ENCODE measurements around the gene RBP7. TPM values are rescaled to one million over a fixed set of nuclear protein-coding genes. Genes with fewer than 3 reads are reported as not detected.

Gene RBP7
- total RNA-seq, 1 experiment from 2014 or later, result not detected

DNA sequence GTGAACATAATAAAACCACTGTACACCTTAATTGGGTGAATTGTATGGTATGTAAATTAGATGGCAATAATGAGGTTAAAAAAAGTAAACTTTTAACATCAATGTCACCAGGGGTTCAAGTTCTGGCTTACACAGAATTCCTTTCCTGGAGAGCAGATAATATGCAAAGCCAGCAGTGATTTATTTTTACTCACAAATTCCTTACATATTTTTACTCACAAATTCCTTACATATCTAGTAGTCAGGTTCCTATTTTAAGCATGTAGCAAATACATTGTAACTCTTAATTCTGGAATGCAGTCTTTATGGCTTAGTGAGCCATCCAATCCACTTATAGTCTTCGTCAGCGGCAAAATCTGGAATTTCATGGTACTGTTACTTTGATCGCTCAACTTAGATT, 34.4 kb downstream of the RBP7 start:
- peak; percentile 78 for DNase-seq (ENCODE audit: low spot score)

DNA sequence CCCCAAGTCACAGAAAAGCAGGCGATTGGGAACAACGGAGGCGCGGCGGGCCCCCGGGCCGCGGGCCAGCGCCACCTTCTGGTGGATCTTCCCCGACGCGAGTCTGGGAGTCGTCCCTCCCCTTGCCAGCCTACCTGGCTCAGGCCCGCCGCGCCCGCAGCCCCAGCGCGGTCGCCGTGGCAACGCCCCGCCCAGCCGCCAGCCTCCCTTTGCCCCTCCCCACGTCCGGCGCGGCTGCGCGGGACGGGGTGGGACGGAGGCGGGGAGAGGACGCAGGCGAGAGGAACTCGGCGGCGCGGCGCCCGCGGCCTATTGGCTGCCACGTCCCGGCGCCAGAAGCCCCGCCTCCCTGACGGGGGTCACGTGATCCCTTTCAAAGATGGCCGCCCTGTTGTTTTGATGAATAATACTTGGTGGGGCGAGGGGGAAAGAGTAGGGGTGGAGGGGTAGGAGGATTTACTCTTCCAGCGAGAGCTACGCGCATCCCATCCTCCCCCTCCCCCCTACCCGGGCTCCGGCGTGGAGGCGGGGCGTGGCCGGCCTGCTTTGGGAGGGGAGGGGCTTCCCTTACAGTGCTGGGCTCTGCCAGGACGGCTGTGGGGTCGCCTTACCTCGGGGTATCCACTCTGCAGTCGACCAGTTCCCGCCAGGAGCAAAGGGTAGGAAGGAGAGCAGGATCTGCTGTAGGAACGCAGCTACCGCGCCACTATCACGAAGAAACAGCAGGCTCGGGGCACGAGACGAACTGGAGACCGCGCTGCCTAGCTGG, 35.7 kb downstream of the RBP7 start, which contains the start of gene UBE4B:
TSS of gene UBE4B (plus strand) at position 369 of the 769 bp plus-strand sequence. CDS start 713 bp downstream, outside the sequence.
- peak; percentile 89 for DNase-seq (ENCODE audit: low spot score)

DNA sequence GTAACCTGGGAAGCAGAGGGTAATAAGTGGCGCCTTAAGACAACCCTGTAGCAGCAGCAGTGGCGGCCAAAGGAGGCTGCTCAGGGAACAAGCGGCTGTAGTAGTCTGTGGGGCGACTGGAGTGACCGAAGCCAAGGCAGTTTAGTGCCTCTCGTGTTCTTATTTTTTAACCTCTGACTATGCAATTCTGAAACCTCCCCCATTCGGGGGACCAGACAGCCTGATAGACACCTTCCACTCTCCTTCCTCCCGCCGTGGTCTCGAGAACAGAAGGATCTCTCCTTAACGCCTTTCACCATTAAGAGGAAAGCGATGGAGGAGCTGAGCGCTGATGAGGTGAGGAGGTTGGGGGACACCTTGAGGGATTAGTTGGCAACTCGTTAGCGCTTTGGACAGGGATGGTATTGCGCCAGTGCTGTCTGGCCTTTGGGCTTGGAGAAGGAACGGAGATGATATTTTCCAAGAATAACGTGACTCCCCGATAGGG, 36.4 kb downstream of the RBP7 start:
- peak; percentile 41 for DNase-seq (ENCODE audit: low spot score)

DNA sequence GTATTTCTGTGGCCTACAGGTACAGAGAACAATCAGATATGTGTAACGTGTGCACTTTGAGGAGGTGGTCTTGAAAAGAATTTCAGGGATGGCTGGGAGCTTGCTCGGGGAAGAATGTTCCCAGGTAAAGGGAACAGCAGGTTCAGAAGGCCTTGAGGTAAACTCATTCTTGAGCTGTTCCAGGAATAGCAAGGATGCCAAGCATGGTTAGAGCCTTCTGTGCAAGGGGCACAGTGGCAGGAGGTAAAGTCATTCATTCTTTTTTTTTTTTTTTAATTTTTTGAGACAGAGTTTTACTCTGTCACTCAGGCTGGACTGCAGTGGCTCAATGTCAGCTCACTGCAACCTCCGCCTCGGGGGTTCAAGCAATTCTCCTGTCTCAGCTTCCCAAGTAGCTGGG, 45.7 kb downstream of the RBP7 start:
- DNase-seq (ENCODE audit: low spot score), result no peak

DNA sequence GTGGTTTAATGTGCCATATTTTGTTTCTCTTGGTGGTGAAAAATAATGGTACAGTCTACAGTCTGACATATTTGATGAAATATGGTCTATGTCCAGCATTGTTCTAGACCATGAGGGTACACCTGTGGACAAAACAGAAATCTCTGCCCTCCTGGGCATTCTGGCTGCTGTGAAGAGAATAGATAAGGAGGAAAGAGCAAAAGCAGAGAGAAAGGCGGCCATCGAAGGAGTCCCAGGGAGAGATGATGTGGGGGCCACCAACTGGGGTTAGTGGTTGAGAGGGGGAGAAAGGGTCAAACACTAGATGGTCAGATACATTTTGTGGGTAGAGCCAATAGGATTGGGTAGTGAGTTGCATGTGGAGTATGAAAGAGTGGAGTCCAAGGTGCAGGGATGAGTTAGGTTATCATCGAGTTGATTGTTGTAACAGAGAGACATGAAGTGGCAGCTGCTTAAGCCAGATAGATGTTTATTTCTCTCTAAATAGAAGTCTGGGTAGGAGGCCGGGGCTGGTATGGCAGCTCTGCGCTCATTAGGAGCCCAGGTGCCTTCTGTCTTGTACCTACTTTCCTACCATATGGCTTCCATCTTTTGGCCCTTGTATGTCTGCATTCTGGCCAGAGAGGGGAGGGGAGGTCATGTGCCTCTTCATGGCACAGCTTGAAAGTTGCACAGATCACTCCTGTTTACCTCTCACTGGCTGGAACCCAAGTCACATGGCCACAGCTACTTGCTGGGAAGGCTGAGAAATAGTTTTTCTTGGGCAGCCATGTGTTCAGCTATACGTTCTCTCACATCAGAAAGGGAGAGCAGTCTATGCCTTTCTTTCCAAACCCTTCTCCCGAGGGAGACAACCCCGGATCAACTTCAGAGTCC, 48.7 kb downstream of the RBP7 start:
- DNase-seq (ENCODE audit: low spot score), result no peak

DNA sequence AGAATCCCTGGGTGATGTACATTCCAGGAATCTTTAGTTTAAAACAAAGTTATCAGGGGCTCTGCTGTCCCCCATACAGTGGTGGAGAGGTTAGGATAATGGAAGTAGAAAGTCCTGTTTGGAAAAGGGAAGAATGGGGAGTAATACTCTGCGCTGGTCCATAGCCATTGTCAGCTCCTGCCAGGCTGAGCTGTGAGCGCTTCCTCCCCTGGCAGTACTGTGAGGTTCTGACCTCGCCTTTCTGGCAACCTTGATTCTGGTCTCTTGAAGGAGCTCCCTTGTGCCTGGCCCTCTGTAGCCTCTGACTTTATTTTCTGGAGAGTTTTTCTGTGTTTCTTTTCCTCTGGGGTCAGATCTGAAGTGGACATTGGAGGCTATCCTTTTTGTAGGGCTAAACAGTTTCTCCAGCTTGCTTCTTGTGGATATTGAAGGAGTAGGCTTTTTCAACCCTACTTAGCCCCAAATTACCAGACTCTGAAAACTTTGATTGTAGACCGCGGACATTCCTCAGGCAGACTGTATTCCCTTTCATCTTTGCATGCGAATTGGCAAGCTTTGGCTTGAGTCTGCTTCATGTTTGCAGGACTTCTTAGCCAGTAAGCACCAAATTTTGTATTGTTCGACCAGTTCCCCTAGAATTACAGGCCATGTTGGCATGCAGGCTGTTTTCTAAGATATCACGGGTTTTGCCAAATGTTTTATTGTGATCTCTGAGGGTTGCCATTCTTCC, 49.5 kb downstream of the RBP7 start:
- no peak for DNase-seq (ENCODE audit: low spot score)

DNA sequence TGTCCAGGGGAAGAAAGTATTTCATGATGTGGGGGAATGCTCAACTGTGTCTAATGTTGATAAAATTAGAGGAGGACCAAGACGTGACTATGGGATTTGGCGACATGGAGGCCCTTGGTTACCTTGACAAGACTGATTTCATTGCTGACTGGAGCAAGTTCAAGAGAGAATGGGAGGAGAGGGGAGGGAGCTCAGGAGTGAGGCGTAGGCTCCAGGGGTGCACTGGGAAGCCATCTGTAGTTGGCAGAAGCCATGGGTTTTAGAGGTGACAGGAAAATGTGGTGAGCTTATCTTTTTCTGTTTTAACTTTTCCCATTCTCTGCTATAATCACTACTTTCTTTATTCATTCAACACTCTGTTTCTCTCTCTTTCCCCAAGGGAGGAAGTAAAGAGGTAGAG, 51.6 kb downstream of the RBP7 start:
- no peak for DNase-seq (ENCODE audit: low spot score)

DNA sequence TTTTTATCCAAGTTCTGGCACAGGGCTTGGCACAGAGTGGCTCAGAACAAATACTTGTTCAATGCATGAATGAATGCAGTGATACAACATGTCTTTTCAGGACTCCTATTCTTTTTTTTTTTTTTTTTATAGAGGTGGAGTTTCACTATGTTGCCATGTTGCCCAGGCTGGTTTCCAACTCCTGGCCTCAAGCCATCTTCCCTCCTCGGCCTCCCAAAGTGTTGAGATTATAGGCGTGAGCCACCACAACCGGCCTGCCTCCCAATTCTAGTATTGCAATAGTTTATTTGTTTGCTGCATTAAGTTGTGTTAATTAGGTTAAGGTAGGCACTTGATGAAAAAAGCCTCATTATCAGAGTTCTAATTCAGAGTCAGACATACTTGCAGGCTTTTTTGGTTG, 53.6 kb downstream of the RBP7 start:
- DNase-seq (ENCODE audit: low spot score), result no peak

DNA sequence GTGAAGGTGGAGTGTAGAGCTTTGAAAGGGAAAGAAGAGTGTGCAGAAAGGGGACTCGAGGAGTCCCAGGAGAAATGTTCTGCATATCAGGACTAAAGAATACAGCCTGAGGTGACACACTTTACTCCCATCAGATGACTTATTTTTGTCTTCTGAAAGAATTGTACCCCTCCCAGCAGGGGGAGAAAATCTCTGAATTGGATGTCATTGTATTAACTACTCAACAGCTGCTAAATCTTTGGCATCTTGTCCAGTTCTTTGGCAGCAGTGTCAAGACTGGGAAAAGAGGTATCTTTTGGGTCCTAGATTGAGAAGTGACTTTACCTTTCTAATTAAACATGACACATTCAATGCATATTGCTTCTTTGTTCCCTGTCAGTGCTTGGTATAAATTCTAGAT, 54.6 kb downstream of the RBP7 start:
- no peak for DNase-seq (ENCODE audit: low spot score)

DNA sequence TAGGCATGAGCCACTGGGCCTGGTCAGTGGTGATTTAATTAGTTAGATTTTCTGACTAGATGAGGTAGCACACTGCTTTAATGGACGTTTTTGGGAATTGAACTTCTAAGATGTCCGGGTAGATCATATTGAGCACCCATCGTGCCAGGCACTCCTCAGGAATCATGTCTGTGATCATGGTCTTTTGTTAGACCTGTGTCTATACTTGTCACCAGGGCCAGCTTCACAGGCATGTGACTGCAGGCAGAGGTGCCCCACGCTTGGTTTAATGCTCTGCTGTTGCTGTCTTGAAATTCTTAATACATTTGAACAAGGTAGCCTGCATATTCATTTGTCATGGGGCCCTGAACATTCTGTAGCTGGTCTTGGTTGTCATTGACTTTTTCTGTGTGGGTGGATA, 55.3 kb downstream of the RBP7 start:
- DNase-seq (ENCODE audit: low spot score), result no peak

DNA sequence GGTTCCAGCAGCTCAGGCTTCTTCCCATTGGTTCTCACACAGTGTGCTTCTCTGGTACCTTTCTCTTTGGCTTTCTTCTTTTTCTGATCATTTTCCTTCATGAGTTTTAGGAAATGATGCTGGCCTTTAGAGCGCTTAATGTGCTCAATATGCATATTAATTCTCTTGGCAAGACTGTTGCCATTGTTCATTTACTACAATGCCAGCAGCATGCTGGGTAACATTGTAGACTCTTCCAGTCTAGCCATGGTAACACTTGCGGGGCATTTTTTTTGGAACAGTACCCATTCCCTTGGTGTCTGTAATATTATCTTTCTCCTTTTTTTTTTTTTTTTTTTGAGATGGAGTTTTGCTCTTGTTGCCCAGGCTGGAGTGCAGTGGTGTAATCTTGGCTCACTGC, 57.4 kb downstream of the RBP7 start:
- DNase-seq (ENCODE audit: low spot score), result no peak

DNA sequence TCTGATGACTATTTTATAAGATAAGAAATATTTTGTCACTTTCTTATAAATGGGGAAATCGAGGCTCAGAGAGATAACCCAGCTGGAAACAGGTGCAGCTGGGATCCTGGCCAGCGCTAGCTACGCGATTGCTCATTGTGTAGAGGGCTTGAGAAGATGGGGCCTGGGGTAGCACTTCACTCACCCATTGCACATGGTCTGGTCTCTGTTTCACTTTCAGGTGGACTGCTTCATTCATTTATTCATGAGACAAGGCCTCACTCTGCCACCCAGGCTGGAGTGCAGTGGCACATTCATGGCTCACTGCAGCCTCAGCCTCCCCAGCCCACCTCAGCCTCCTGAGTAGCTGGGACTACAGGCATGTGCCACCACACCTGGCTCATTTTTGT, 59.6 kb downstream of the RBP7 start:
- no peak for DNase-seq (ENCODE audit: low spot score)

DNA sequence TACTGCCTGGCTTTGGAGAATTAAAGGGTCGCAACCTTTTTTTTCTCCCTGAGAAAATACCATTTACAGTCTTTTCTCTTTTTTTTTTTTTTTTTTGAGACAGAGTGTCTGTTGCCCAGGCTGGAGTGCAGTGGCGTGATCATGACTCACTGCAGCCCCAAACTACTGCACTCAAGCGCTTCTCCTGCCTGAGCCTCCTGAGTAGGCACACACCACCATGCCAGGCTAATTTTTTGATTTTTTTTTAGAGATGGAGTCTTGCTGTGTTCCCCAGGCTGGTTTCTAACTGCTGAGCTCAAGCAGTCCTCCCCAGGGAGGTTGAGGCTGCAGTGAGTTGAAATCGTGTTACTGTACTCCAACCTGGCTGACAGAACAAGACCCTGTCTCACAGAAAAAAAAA, 60.3 kb downstream of the RBP7 start:
- peak; percentile 37 for DNase-seq (ENCODE audit: low spot score)

DNA sequence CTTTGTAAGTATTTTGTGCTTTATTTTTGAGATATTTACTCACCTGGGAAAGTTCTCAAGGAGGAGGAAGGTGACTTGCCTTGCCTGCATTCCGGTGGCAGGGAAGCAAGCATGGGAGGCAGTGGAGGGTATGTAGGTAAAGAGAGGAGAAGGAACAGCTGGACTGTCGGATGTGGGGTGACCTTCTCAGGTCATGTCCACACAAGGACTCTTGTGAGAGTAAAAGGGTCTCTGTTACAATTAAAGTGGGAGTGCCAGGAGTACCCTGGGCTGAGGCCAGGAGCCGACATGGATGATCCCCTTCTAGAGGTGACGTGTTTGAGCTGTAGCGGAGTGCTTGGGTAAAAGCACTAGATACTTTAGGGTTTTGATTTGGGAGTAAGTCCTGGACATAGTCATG, 60.8 kb downstream of the RBP7 start:
- no peak for DNase-seq (ENCODE audit: low spot score)

DNA sequence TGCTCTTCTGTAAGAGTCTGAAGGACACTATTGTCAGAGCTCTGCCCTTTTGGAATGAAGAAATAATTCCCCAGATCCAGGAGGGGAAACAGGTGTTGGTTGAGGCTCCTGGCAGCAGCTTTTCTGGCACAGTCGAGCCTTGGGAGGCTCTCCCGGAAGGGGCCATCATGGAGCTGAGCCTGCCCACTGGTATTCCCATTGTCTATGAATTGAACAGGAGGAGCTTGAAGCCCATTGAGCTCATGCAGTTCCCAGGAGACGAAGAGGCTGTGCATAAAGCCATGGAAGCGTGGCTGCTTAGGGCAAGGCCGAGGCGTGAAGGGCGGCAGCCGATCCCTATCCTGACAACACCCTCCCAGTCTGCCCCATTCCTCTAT, 62.3 kb downstream of the RBP7 start:
- no peak for DNase-seq (ENCODE audit: low spot score)

DNA sequence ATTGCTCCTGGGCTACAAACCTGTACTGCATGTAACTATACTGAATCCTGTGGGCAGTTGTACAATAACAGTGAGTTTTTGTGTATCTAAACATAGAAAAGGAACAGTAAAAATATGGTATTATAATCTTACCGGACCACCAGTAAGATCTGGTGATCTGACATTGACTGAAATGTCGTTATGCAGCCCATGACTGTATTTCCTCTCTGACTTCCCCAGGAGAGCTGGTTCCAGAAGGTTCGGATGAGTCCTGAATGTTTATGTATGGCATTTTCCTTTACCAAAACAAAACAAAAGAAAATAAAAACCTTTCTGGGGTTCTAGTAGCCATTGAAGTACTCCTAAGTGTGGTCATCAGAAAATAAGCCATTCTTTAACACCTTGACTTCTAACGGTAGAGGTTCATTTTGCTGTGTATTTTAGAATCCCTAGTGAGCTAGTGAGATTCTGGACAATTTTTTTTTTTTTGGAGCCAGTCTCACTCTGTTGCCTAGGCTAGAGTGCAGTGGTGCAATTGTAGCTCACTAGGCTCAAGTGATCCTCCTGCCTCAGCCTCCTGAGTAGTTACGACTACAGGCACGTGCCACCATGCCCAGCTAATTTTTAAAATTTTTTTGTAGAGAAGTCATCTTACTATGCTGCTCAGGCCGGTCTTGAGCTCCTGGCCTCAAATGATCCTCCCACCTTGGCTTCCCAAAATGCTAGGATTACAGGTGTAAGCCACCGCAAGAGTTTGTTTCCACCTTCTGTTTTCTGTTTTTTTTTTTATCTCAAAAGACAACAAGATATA, 63.5 kb downstream of the RBP7 start:
- no peak for DNase-seq (ENCODE audit: low spot score)

DNA sequence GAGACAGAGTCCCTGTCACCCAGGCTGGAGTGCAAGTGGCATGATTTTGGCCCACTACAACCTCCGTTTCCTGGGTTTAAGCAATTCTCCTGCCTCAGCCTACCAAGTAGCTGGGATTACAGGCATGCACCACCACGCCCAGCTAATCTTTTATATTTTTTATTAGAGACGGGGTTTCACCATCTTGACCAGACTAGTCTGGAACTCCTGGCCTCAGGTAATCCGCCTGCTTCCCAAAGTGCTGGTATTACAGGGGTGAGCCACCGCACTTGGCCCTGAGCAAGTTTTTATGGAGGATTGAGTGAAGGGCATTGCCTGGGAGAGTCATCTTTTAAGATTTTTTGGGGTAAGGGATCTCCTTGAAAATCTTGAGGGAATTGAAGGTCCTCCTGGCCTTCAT, 64.2 kb downstream of the RBP7 start:
- no peak for DNase-seq (ENCODE audit: low spot score)

DNA sequence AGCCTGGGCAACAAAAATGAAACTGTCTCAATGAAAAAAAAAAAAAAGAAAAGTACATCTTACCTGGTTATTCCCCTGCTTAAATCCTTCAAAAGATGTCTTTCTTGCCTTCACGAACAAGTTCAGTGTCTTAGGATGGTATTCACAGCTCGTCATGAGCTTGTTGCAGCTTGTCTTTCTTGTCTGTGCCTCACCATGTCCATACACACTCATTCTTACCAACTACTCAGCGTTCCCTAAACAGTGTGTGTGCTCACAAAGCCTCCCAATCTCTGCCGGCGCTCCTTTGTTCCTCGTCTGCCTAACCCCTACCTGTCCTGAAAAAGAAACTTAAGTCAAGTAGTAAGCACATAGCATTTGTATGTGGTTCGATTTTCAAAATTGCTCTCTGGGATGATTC, 66.8 kb downstream of the RBP7 start:
- no peak for DNase-seq (ENCODE audit: low spot score)

DNA sequence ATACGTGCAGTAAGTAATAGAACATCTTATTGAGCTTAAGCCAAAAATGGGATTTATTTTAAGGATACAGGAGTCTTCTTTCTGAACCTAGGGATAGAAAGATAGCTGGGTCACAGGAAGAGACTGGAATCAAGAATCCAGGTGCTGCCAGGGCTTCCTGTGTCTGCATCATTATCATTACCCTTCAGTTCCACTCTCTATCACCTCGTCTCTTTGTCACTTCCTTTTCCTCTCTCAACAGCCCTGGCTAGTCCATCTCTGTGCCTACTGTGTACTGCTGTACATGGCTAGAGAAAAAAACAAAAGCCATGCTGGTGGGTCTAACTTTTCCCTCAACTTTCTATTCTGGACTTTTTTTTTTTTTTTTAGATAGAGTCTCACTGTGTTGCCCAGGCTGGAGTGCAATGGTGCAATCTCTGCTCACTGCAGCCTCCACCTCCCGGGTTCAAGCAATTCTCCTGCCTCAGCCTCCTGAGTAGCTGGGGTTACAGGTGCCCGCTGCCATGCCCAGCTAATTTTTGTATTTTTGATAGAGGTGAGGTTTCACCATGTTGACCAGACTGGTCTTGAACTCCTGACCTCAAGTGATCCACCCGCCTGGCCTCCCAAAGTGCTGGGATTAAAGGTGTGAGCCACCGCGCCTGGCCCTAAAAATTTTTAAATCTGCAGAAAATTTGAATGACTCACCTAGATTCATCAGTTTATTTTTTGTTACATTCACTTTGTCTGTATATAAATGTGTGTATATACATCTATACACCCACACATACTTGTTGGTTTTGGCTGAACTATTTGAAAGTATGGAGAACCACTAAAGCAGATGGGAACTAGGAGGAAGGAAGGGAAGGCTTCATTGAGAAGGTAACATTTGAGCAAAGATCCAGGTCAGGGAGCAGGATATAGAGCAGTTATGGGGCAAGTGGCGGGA, 67.7 kb downstream of the RBP7 start:
- no peak for DNase-seq (ENCODE audit: low spot score)

DNA sequence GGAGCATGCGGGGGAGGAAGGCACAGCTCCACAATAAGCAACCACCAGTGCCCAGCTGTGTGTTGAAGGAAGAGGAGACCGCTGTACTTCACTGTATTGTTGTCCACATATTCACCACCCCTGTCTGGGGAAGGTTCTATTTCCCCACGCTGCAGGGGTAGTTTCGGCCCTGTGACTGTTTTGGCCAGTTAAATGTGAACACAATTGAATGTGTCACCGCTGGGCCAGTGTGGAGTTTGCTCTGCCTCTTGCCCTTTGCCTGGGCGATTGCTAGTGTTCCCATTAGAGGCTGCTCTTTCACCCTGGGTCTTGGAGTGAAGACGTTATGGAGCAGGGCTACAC, 68.3 kb downstream of the RBP7 start:
- no peak for DNase-seq (ENCODE audit: low spot score)
